ENCODE measurements around the gene LPAR1.

The LPAR1 gene

GRCh38 chr9:110892689-110893088 lies 145.6 kb downstream of the LPAR1 start:
- CTCF ChIA-PET = interaction anchor here (0.6 kb wide), 1 partner anchor 162 kb away, joined by 5 read pairs; no protein-coding TSS in a partner anchor
- no peaks in the 10 kb centered on the region for H3K9me3 ChIP-seq (ENCODE audit: control insufficient read depth, insufficient read depth, low read depth, low read length)
- no peaks in the 10 kb centered on the region for H3K36me3 ChIP-seq (ENCODE audit: control insufficient read depth in 2 of 2, insufficient read depth in 1 of 2, low read length in 2 of 2)
- TF ChIP-seq ZNF776 (tag by site-specific recombination; IDR thresholded peaks at IDR 0.05; ENCODE audit: borderline replicate concordance) (no peak), PRDM1 (tag by site-specific recombination; IDR thresholded peaks at IDR 0.05) (0 out of 2 replicates have a peak, but pooled peaks have one; percentile 21)
- POLR2A ChIA-PET = no interaction called here
- no peak overlapping the region for H3K4me3 ChIP-seq (ENCODE audit: low read depth, low read length)
- H3K4me1 ChIP-seq (ENCODE audit: control insufficient read depth, insufficient read depth, low read length) = no peaks in the 10 kb centered on the region
- no peak overlapping the region for H3K27ac ChIP-seq (ENCODE audit: extremely low read depth, low read depth, low read length)

- TF ChIP-seq SCRT2 (tag by site-specific recombination; IDR thresholded peaks at IDR 0.05) (0 out of 2 replicates have a peak, but pooled peaks have one; percentile 34), AEBP2 (tag by site-specific recombination; IDR thresholded peaks at IDR 0.05; ENCODE audit: borderline replicate concordance) (no peak)
- no peaks in the 10 kb centered on the region for H3K9me3 ChIP-seq (ENCODE audit: control insufficient read depth, insufficient read depth, low read depth, low read length)
- no peak overlapping the region for H3K4me3 ChIP-seq (ENCODE audit: low read depth, low read length)
- H3K27ac ChIP-seq (ENCODE audit: extremely low read depth, low read depth, low read length) = no peak overlapping the region
- H3K4me1 ChIP-seq (ENCODE audit: control insufficient read depth, insufficient read depth, low read length) = no peaks in the 10 kb centered on the region
- CTCF ChIA-PET = no interaction called here
- H3K36me3 ChIP-seq (ENCODE audit: control insufficient read depth in 2 of 2, insufficient read depth in 1 of 2, low read length in 2 of 2) = no peaks in the 10 kb centered on the region
- POLR2A ChIA-PET = no interaction called here
These were observed 146.5 kb downstream of the LPAR1 start for GRCh38 chr9:110891760-110892159.

GRCh38 chr9:110890416-110890815 lies 147.9 kb downstream of the LPAR1 start:
- TF ChIP-seq ZNF211 (tag by site-specific recombination; IDR thresholded peaks at IDR 0.05; ENCODE audit: low read depth) (no peak), SETDB1 (IDR thresholded peaks at IDR 0.05; ENCODE audit: insufficient read length, low read length) (no peak), KLF1 (tag by site-specific recombination; IDR thresholded peaks at IDR 0.05) (no peak), ZNF707 (tag by site-specific recombination; IDR thresholded peaks at IDR 0.05) (no peak), ZNF747 (tag by site-specific recombination; IDR thresholded peaks at IDR 0.05) (no peak)
- H3K36me3 ChIP-seq (ENCODE audit: control insufficient read depth in 2 of 2, insufficient read depth in 1 of 2, low read length in 2 of 2) = no peaks in the 10 kb centered on the region
- H3K4me1 ChIP-seq (ENCODE audit: control insufficient read depth, insufficient read depth, low read length) = no peaks in the 10 kb centered on the region
- H3K27ac ChIP-seq (ENCODE audit: extremely low read depth, low read depth, low read length) = no peak overlapping the region
- H3K4me3 ChIP-seq (ENCODE audit: low read depth, low read length) = no peak overlapping the region
- no peaks in the 10 kb centered on the region for H3K9me3 ChIP-seq (ENCODE audit: control insufficient read depth, insufficient read depth, low read depth, low read length)
- POLR2A ChIA-PET = no interaction called here
- CTCF ChIA-PET = no interaction called here

GRCh38 chr9:110887276-110887675 lies 151.0 kb downstream of the LPAR1 start:
- CTCF ChIA-PET = interaction anchor here (0.6 kb wide), 1 partner anchor 286 kb away, joined by 3 read pairs; no protein-coding TSS in a partner anchor
- no peaks in the 10 kb centered on the region for H3K36me3 ChIP-seq (ENCODE audit: control insufficient read depth in 2 of 2, insufficient read depth in 1 of 2, low read length in 2 of 2)
- no peaks in the 10 kb centered on the region for H3K4me1 ChIP-seq (ENCODE audit: control insufficient read depth, insufficient read depth, low read length)
- POLR2A ChIA-PET = no interaction called here
- H3K4me3 ChIP-seq (ENCODE audit: low read depth, low read length) = no peak overlapping the region
- no peak overlapping the region for H3K27ac ChIP-seq (ENCODE audit: extremely low read depth, low read depth, low read length)
- H3K9me3 ChIP-seq (ENCODE audit: control insufficient read depth, insufficient read depth, low read depth, low read length) = no peaks in the 10 kb centered on the region
- TF ChIP-seq SP7 (tag by site-specific recombination; IDR thresholded peaks at IDR 0.05) (no peak), GFI1B (tag by site-specific recombination; IDR thresholded peaks at IDR 0.05) (no peak), ZBTB44 (tag by site-specific recombination; IDR thresholded peaks at IDR 0.05) (no peak), ZNF501 (tag by site-specific recombination; IDR thresholded peaks at IDR 0.05) (no peak)

GRCh38 chr9:110886832-110887231 lies 151.4 kb downstream of the LPAR1 start:
- Histone ChIP-seq H3K36me3 (ENCODE audit: control insufficient read depth in 2 of 2, insufficient read depth in 1 of 2, low read length in 2 of 2) (no peaks in the 10 kb centered on the region), H3K4me3 (ENCODE audit: low read depth, low read length) (no peak overlapping the region), H3K27ac (ENCODE audit: extremely low read depth, low read depth, low read length) (no peak overlapping the region), H3K4me1 (ENCODE audit: control insufficient read depth, insufficient read depth, low read length) (no peaks in the 10 kb centered on the region), H3K9me3 (ENCODE audit: control insufficient read depth, insufficient read depth, low read depth, low read length) (no peaks in the 10 kb centered on the region)
- POLR2A ChIA-PET = no interaction called here
- CTCF ChIA-PET = interaction anchor here (0.6 kb wide), 1 partner anchor 287 kb away, joined by 3 read pairs; no protein-coding TSS in a partner anchor
- TF ChIP-seq ZNF510 (tag by site-specific recombination; IDR thresholded peaks at IDR 0.05; ENCODE audit: insufficient replicate concordance) (no peak), ZNF2 (tag by site-specific recombination; IDR thresholded peaks at IDR 0.05) (no peak), PRDM4 (tag by site-specific recombination; IDR thresholded peaks at IDR 0.05) (no peak), ZFP69B (tag by site-specific recombination; IDR thresholded peaks at IDR 0.05) (no peak), ZNF660 (tag by site-specific recombination; IDR thresholded peaks at IDR 0.05) (no peak), BCL11B (tag by site-specific recombination; IDR thresholded peaks at IDR 0.05; ENCODE audit: low read depth) (no peak)
